ENCODE results near the gene RGS3.

Gene RGS3

GRCh38 chr9:113574441-113575262 is 111.1 kb downstream of the RGS3 start:
- no peak for DNase-seq

- no peak for DNase-seq
Measured at GRCh38 chr9:113577525-113578261, 114.2 kb downstream of the RGS3 start.

- no peak for DNase-seq
Measured at GRCh38 chr9:113578279-113578865, 114.8 kb downstream of the RGS3 start.

GRCh38 chr9:113578882-113579282 is 115.4 kb downstream of the RGS3 start:
- peak; percentile 88 for DNase-seq

GRCh38 chr9:113579283-113580040 is 115.9 kb downstream of the RGS3 start:
- DNase-seq: peak; percentile 72

GRCh38 chr9:113580041-113580953 is 116.8 kb downstream of the RGS3 start:
- DNase-seq: peak; percentile 64

GRCh38 chr9:113580954-113581311 is 117.4 kb downstream of the RGS3 start:
- no peak for DNase-seq

GRCh38 chr9:113581865-113582697 is 118.6 kb downstream of the RGS3 start:
- DNase-seq: peak; percentile 97

GRCh38 chr9:113582698-113583200 is 119.2 kb downstream of the RGS3 start:
- peak; percentile 33 for DNase-seq

GRCh38 chr9:113583511-113584427 is 120.2 kb downstream of the RGS3 start:
- no peak for DNase-seq

- DNase-seq: no peak
Measured at GRCh38 chr9:113584428-113585084, 121.0 kb downstream of the RGS3 start.

- DNase-seq: no peak
Measured at GRCh38 chr9:113585085-113585442, 121.5 kb downstream of the RGS3 start.

- DNase-seq: no peak
Measured at GRCh38 chr9:113585555-113585954, 122.0 kb downstream of the RGS3 start.

GRCh38 chr9:113587471-113588031 is 124.0 kb downstream of the RGS3 start:
- DNase-seq: no peak

GRCh38 chr9:113588242-113588810 is 124.8 kb downstream of the RGS3 start:
- DNase-seq: no peak

- no peak for DNase-seq
Measured at GRCh38 chr9:113588936-113589335, 125.4 kb downstream of the RGS3 start.

- no peak for DNase-seq
Measured at GRCh38 chr9:113589407-113589806, 125.9 kb downstream of the RGS3 start.

GRCh38 chr9:113589890-113590289 is 126.4 kb downstream of the RGS3 start:
- DNase-seq: no peak

GRCh38 chr9:113590389-113590788 is 126.9 kb downstream of the RGS3 start:
- no peak for DNase-seq
